K562 (cell line): ENCODE measurements around the gene PFDN4. TPM values are rescaled to one million over a fixed set of nuclear protein-coding genes. Genes with fewer than 3 reads are reported as not detected.
A peak's percentile ranks its signal among the peaks of the same experiment; 100 is the strongest.

Source experiments
- ATAC-seq: fragments of 200-7000 bp; cut with Tn5 transposase; 3 replicates; pipeline ENCODE4 v1.9.1; 2020; ENCODE audit warnings: moderate library complexity
- BruUV-seq: library from RNA; stranded (reverse); fragments of 400-500 nt; replicated peaks from 2 replicates; lab custom pipeline; 2021; lab: Mats Ljungman, UMichigan
- CTCF ChIA-PET: fragments of 300-600 bp; formaldehyde crosslinking; extraction: SDS; loops from one replicate; lab custom pipeline; 2021; ENCODE audit warnings: low intra/inter-chr PET ratio; lab: Yijun Ruan, JAX
- POLR2A ChIA-PET: fragments of 300-600, 350-650 bp; sonication (Branson Sonifier 250); formaldehyde crosslinking; extraction: SDS; loops from one replicate; lab custom pipeline; 2021; ENCODE audit warnings: antibody characterized with exemption, inconsistent platforms; lab: Yijun Ruan, JAX
- DNase-seq, 4 experiments: peaks; one replicate each; pipeline versions ENCODE4 v3.0.0 to v3.0.0-alpha.2; 2011 to 2018; ENCODE audit warnings: low spot score in 3 of 4, mixed read lengths in 3 of 4; ENCODE audit errors: extremely low read depth in 1 of 4
- FAIRE-seq: peaks from 2 replicates; lab custom pipeline; 2011; peaks lifted over from hg19 to GRCh38; lab: Jason Lieb, UNC
- H2AFZ ChIP-seq: 2 replicates; pipeline ENCODE4 v1.6.0; 2011; ENCODE audit warnings: low read depth, low read length, control low read depth, inconsistent platforms
- H3K27ac ChIP-seq: fragments of 200-600 bp; 3 replicates; pipeline ENCODE4 v1.8.0; 2011; ENCODE audit warnings: low read depth, mild to moderate bottlenecking, control low read depth, inconsistent platforms, low read length, moderate library complexity, mixed read lengths; ENCODE audit errors: extremely low read depth
- H3K27me3 ChIP-seq, 2 experiments: fragments of 300-600 bp in 1 of 2; 2 replicates in 1 of 2; 3 replicates in 1 of 2; pipeline versions ENCODE4 v1.6.0 to v1.8.0; 2011; ENCODE audit warnings: inconsistent platforms in 2 of 2, low read length in 2 of 2, mild to moderate bottlenecking in 1 of 2, mixed read lengths in 1 of 2, moderate library complexity in 1 of 2; ENCODE audit not compliant: control insufficient read depth in 2 of 2, insufficient read depth in 2 of 2
- H3K36me3 ChIP-seq: fragments of 300-600 bp; 3 replicates; pipeline ENCODE4 v1.8.0; 2011; ENCODE audit warnings: mild to moderate bottlenecking, low read length, inconsistent platforms; ENCODE audit not compliant: control insufficient read depth, insufficient read depth
- H3K4me1 ChIP-seq, 2 experiments: fragments of 200-600 bp in 1 of 2; replicated peaks in 1 of 2; 2 replicates in 1 of 2; 3 replicates in 1 of 2; pipeline versions ENCODE4 v1.5.1 to v1.8.0; 2011; ENCODE audit warnings: inconsistent platforms in 2 of 2, low read length in 2 of 2, mild to moderate bottlenecking in 1 of 2, mixed read lengths in 1 of 2, moderate library complexity in 1 of 2; ENCODE audit not compliant: control insufficient read depth in 2 of 2, insufficient read depth in 2 of 2
- H3K4me2 ChIP-seq: 2 replicates; pipeline ENCODE4 v1.6.1; 2011; ENCODE audit warnings: low read length, control low read depth, inconsistent platforms, mixed read lengths; ENCODE audit not compliant: insufficient read depth
- H3K4me3 ChIP-seq: fragments of 200-600 bp; sonication (generic), shearing (Covaris generic); 2 replicates; pipeline ENCODE4 v1.5.1; 2016; ENCODE audit warnings: control low read depth, inconsistent platforms
- H3K79me2 ChIP-seq: fragments of 200-600 bp; 3 replicates; pipeline ENCODE4 v1.8.0; 2011; ENCODE audit warnings: low read length, inconsistent platforms; ENCODE audit not compliant: control insufficient read depth, insufficient read depth
- H3K9ac ChIP-seq, 2 experiments: 2 replicates each; pipeline versions ENCODE4 v1.6.0 to v1.6.1; 2011; ENCODE audit warnings: low read depth in 2 of 2, low read length in 2 of 2, control low read depth in 1 of 2, inconsistent platforms in 1 of 2, mild to moderate bottlenecking in 1 of 2, mixed read lengths in 1 of 2; ENCODE audit not compliant: insufficient read depth in 1 of 2
- H3K9me1 ChIP-seq: one replicate; pipeline ENCODE4 v1.6.0; 2011; ENCODE audit warnings: inconsistent platforms, mild to moderate bottlenecking, low read length, moderate library complexity; ENCODE audit not compliant: control insufficient read depth, insufficient read depth
- H3K9me3 ChIP-seq: replicated peaks from 2 replicates; pipeline ENCODE4 v1.5.1; 2011; ENCODE audit warnings: low read depth, low read length, inconsistent platforms; ENCODE audit not compliant: control insufficient read depth, insufficient read depth
- H4K20me1 ChIP-seq: replicated peaks from 2 replicates; pipeline ENCODE4 v1.6.1; 2011; ENCODE audit warnings: low read length, inconsistent platforms, mixed read lengths; ENCODE audit not compliant: control insufficient read depth, insufficient read depth
- ZBTB11 ChIP-seq, 3 experiments: fragments of 200-800 bp in 1 of 3; fragments of 250-450 bp in 1 of 3; fragments of 450-650 bp in 1 of 3; sonication (Bioruptor Pico) in 1 of 3; sonication (Bioruptor generic) in 1 of 3; formaldehyde crosslinking in 1 of 3; IDR thresholded peaks; 2 replicates each; pipeline versions ENCODE4 v1.6.1 to v1.8.0; 2016 to 2022; ENCODE audit warnings: mild to moderate bottlenecking in 2 of 3, missing genetic modification characterization in 2 of 3, missing compliant biosample characterization in 1 of 3, moderate library complexity in 1 of 3
- WGBS: fragments of 100-300 bp; shearing (Covaris generic); methylation state at CpG from one replicate; pipeline ENCODE4 v1.1.6; 2016; ENCODE audit warnings: low coverage, mixed read lengths; ENCODE audit not compliant: insufficient coverage; ENCODE audit errors: missing lambda C conversion rate; 5-methylcytosine and 5-hydroxymethylcytosine counted together
- in situ Hi-C: fragments of 300-500 bp; cut with MboI; formaldehyde crosslinking; loops from 4 replicates; pipeline ENCODE4 v1.15.0; 2018; ENCODE audit warnings: inconsistent platforms, mixed read lengths
- intact Hi-C: fragments of 100-400 bp; cut with micrococcal nuclease; formaldehyde crosslinking; loops from 2 replicates; pipeline ENCODE4 v1.14.2; 2022
- polyA plus RNA-seq, 8 experiments: library from polyadenylated mRNA; depleted of rRNA in 4 of 8; stranded (reverse) in 5 of 8; unstranded in 3 of 8; fragments of >200 nt; fragmentation: Nextera tagmentation in 2 of 8; fragmentation: Illumina TruSeq in 1 of 8; extraction: Ambion mirVana in 2 of 8; extraction: Trizol in 1 of 8; gene quantifications; 2 replicates each; pipeline versions ENCODE4 v1.2.1 to v1.2.3, GENCODE V29; 2011 to 2014; ENCODE audit warnings: inconsistent platforms in 1 of 8, missing spikeins in 1 of 8
- total RNA-seq, 7 experiments: library from RNA; depleted of rRNA in 6 of 7; stranded (reverse); fragments of >200 nt in 6 of 7; fragmentation: Illumina TruSeq in 2 of 7; extraction: Trizol in 2 of 7; gene quantifications; 2 replicates each; pipeline versions ENCODE4 v1.2.1 to v1.2.3, GENCODE V29; 2011 to 2021; ENCODE audit warnings: low replicate concordance in 1 of 7
- TF ChIP-seq, protein P1 (sequence below): IDR thresholded peaks from 2 replicates; pipeline ENCODE4 v1.6.1; 2016; ENCODE audit warnings: missing genetic modification characterization, missing compliant biosample characterization

PFDN4 gene
- total and polyA plus RNA-seq, 9 of the 15 experiments (the other 6 are each of a cell fraction or from before 2014, with no cell fraction given): 60.1 to 214 (median 122) TPM

DNA sequence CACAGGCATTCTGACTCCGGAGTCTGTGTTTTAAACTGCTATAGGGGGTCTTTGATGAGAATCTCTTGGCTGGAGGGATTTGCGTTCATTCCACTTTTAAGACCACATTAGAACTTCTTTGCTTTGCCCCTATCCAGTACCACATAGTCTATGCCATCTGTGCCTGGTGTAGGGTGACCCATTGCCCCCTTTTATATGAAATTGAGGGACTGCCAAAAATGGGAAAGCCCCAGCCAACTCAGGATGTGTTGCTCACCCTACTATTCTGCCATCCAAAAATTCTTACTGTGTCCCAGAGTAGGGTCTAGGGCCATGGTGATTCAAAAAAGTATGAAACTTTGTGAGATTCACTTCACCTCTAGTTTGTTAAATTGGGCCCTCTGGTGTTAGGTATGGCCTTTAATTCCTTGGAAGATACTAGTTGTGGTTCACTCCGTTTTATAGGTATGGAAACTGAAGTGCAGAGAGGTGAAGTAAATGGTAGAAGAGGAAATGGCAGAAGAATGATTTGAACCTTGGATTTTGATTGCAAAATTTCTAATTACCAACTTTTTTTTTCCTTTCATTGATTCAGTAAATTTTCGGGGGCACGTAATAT, 1.4 kb downstream of the PFDN4 start:
- ChIA-PET CTCF (interaction anchor here (1.4 kb wide), 1 partner anchor 113 kb away, joined by 4 read pairs; no protein-coding TSS in a partner anchor), POLR2A (interaction anchor here (1.3 kb wide), 1 partner anchor 21 kb away, joined by 4 read pairs; no protein-coding TSS in a partner anchor)
- DNase-seq: no peak
- Histone ChIP-seq H3K9me1 (no peaks in the 10 kb centered on the region), H3K79me2 (peaks cover 47% of the 10 kb centered on the region), H4K20me1 (no peaks in the 10 kb centered on the region), H3K27ac (peak overlapping the region; percentile 100; the same call in 2 of the 3 replicates), H3K9me3 (no peaks in the 10 kb centered on the region), H2AFZ (no peak overlapping the region), H3K4me1 (peaks cover 6 to 11% of the 10 kb centered on the region in 2 experiments; a peak in 3 of 5 replicates), H3K4me2 (peak overlapping the region; percentile 99), H3K27me3 (no peaks in the 10 kb centered on the region), H3K4me3 (peak overlapping the region; percentile 98), H3K36me3 (peaks cover 14% of the 10 kb centered on the region), H3K9ac (peak overlapping the region; percentile 48 to 100; a peak in 3 of 4 replicates)
- in situ Hi-C loops (loop anchor here (25.0 kb wide), 1 partner anchor 647 kb away; no protein-coding TSS in a partner anchor), intact Hi-C loops (no loop called here)
- no peak for FAIRE-seq
- ATAC-seq: no peak
- WGBS: 46% methylated on average over 5 of the region's 5 CpGs
- BruUV-seq: TSS peak; percentile 40
- TF ChIP-seq ZBTB11 (CRISPR knock-in tag; IDR thresholded peaks at IDR 0.05): peak in 1 of 3 experiments; percentile 68; a peak in 1 of 6 replicates
- TF ChIP-seq, protein P1, sequence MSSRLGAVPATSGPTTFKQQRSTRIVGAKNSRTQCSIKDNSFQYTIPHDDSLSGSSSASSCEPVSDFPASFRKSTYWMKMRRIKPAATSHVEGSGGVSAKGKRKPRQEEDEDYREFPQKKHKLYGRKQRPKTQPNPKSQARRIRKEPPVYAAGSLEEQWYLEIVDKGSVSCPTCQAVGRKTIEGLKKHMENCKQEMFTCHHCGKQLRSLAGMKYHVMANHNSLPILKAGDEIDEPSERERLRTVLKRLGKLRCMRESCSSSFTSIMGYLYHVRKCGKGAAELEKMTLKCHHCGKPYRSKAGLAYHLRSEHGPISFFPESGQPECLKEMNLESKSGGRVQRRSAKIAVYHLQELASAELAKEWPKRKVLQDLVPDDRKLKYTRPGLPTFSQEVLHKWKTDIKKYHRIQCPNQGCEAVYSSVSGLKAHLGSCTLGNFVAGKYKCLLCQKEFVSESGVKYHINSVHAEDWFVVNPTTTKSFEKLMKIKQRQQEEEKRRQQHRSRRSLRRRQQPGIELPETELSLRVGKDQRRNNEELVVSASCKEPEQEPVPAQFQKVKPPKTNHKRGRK (tag): no peak
